Stimulated activated CD8-positive, alpha-beta memory T cell treated with anti-CD3 and anti-CD28 coated beads, Interleukin-2, amount 100 ng/mL, for 48 hours (primary cell): ENCODE data around the gene TSPAN8.
"Not testable (repeated sequence)": the region's sequence is repeated elsewhere in the genome, so short reads cannot be mapped to it uniquely, and the experiment has no call there.

Experiments used
- DNase-seq, 2 donors: peaks; one replicate each; pipeline ENCODE4 v3.0.0-alpha.2; 2020; ENCODE audit warnings: low read depth in 2 of 2

TSPAN8 gene

GRCh38 chr12:71164166-71164565 lies 6.4 kb upstream of the TSPAN8 start:
- DNase-seq: no peak

DNA sequence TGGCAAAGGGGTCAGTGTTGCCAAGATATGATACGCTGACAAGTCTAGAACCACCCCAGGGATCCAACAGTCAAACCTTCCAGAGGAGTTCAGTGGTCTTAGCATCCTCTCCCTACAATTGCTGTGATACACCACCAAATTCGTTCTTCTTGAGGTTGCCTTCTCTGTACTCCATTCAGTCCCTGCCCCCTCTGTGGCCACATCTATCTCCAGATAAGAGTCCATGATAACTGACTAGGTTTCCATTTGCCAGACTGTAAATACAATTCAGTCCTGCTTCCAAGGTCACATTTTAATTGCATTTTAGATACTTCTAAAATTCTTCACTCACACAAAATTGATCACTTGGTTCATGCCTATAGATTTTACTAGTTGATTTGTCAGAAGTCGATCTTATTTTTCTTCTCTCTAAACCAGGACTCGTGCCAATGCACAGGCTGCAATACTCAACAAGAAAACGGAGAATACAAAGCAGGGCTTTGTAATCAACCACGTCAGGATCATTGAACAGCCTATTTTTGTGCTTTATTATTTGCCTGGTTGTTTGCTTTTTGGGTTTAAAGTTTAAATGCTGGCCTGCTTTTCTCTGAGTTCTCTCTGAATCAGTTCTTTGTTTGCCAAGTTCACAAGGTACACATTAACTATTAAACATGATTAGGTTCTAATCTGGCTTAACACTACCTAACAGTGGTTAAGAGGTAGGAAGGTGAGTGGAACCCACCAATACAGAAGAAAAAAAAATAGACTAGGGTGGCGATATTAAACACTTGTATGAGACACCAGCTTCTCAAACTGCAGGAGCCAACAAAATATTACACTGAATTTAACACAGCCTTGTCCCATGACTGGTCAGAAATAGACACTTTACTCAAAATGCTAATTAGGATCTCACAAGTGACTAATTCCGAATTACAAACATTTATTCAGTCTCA lies 5.3 kb upstream of the TSPAN8 start:
- DNase-seq: no peak

- DNase-seq: no peak
Measured at GRCh38 chr12:71161591-71161990, 3.8 kb upstream of the TSPAN8 start.

- no peak for DNase-seq
Measured at GRCh38 chr12:71160585-71160984, 2.8 kb upstream of the TSPAN8 start.

- no peak for DNase-seq
Measured at GRCh38 chr12:71159878-71160277, 2.1 kb upstream of the TSPAN8 start.

- no peak for DNase-seq
Measured at GRCh38 chr12:71159264-71159663, 1.5 kb upstream of the TSPAN8 start.

DNA sequence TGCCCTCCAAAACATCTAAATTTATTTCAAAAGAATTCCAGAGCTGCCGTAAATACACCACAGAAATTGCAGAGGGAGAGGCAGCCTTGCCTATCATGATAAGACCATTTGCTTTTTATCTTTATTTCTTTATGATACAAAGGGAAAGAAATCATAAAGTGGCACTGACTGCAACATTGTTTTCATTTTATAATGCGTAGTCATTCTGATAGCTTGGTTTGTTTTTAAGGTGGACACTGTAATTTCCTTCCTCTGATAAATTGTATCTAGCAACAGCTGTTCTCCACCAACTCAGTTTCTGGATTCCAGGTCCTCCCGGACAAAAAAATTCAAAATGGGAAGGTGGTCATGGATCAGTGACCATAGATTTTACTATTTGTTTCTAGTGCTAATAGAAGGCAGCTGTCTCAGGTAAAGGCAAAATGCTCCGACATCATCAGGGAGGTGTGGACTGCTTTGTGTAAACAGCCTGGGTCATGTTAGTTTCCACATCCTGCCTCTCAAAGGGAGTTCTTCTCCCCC lies 623 bp upstream of the TSPAN8 start:
- no peak for DNase-seq

GRCh38 chr12:71155225-71155624 lies 2.6 kb downstream of the TSPAN8 start:
- no peak for DNase-seq

GRCh38 chr12:71152851-71153250 lies 4.9 kb downstream of the TSPAN8 start:
- no peak for DNase-seq

GRCh38 chr12:71150041-71150440 lies 7.8 kb downstream of the TSPAN8 start:
- not testable (repeated sequence) for DNase-seq

DNA sequence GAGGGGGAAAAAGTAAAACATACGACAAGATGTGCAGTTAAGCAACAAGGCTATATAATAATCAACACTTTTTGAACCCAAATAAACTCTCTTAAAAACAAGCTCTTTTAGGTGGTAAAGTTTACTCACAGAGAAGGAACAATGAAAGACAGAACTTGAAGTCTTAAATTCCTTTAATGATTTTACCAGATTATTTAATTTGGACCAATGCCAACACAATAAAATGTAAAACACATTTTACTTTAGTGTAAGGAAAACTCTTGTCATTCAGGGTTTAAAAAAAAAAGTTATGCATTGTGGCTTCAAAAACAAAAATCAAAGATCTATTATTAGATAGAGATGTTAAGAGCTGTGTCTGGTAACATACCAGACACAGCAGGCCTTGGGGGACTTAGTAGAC lies 13.1 kb downstream of the TSPAN8 start:
- DNase-seq: no peak

GRCh38 chr12:71142956-71143355 lies 14.8 kb downstream of the TSPAN8 start:
- DNase-seq: no peak

DNA sequence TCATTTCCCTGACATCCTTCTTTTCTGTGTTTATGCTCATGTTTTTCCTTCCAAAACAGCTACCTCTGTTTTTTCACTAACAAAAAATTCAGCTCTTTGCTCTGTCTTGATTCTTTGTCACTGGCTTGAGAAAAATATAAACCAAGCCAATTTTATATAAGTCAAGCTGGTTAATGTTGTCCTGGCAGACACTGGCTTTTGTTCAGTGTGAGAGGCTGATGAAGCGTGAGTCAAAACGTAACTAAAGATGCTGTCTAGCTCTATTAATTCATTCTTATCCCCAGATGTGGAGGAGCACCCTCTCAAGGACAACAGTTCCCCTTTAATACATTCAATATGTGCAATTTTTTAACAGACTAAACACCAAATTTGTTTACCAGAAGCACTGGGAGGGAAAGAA lies 15.8 kb downstream of the TSPAN8 start:
- no peak for DNase-seq

GRCh38 chr12:71141378-71141926 lies 16.3 kb downstream of the TSPAN8 start:
- no peak for DNase-seq

- DNase-seq: no peak
Measured at GRCh38 chr12:71139153-71139735, 18.6 kb downstream of the TSPAN8 start.

GRCh38 chr12:71138011-71138410 lies 19.8 kb downstream of the TSPAN8 start:
- no peak for DNase-seq

- no peak for DNase-seq
Measured at GRCh38 chr12:71135812-71136176, 22.0 kb downstream of the TSPAN8 start.

- no peak for DNase-seq
Measured at GRCh38 chr12:71135077-71135811, 22.6 kb downstream of the TSPAN8 start.

GRCh38 chr12:71134405-71134804 lies 23.4 kb downstream of the TSPAN8 start:
- no peak for DNase-seq

DNA sequence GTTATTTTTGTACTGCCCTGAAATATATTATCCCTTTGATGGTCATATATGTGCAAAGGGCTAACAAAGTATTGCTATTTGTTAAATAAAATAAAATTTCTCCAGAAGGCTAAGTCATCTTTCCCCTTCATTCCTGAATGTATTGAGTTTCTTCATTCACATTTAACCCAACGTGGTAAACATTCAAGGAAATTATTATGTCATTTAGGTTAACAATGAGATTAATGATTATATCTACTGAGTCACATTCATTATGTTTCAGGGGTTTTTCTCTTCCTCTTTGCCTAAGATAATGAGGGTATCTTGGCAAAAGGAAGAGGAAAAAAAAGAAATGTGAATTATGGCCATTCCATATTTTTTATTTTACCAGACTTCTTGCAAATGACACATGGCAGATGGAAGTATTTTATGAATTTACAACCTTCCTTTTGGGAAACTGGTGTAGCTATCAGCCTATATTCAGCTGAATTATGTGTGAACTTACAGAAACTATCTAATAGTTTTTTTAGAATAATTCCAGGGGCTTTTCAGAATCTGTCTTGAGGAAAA lies 27.2 kb downstream of the TSPAN8 start:
- no peak for DNase-seq

GRCh38 chr12:71129364-71129763 lies 28.4 kb downstream of the TSPAN8 start:
- no peak for DNase-seq
